ENCODE results near the gene NUP133. TPM values are rescaled to one million over a fixed set of nuclear protein-coding genes. Genes with fewer than 3 reads are reported as not detected.

Gene NUP133
- total and polyA plus RNA-seq, 2 of the 4 experiments (the other 2 are of a cell fraction): 13.4 to 30.5 TPM

GRCh38 chr1:229408458-229409037 lies 99.6 kb downstream of the NUP133 start:
- no peak overlapping the region for H2BK120ac ChIP-seq (ENCODE audit: low read depth, low read length)
- H3K14ac ChIP-seq (replicated peaks; ENCODE audit: low read depth, low read length): no peak overlapping the region
- no TSS peak for BruUV-seq (replicated peaks)
- no peak overlapping the region for H2BK5ac ChIP-seq (ENCODE audit: low read depth, low read length, poor library complexity, severe bottlenecking)
- DNase-seq (peak; percentile 7), ATAC-seq (ENCODE audit: low read depth) (peak; percentile 60)
- POLR2A ChIA-PET (ENCODE audit: unreplicated experiment): no interaction called here
- H2AK5ac ChIP-seq (ENCODE audit: low read depth, low read length): no peak overlapping the region
- H3K56ac ChIP-seq (ENCODE audit: extremely low read depth, insufficient read depth, low read length): no peak overlapping the region
- no peak overlapping the region for H3K27ac ChIP-seq (ENCODE audit: insufficient read depth, low read length)
- peaks cover 4% of the 10 kb centered on the region; the same call in 1 of the 2 replicates for H3K9me1 ChIP-seq (ENCODE audit: insufficient read depth, low read length)
- in situ Hi-C loops (cut with MboI; ENCODE audit: low sequenced_read_pairs): no loop called here
- H3K9ac ChIP-seq (ENCODE audit: low read depth, low read length): no peak overlapping the region
- TF ChIP-seq CEBPB (IDR thresholded peaks at IDR 0.05; ENCODE audit: low read depth, low read length) (no peak), RFX5 (IDR thresholded peaks at IDR 0.05; ENCODE audit: low read depth, low read length) (peak; percentile 77)
- no peak overlapping the region for H2BK20ac ChIP-seq (ENCODE audit: low read depth, low read length)
- no peak overlapping the region for H2BK15ac ChIP-seq (ENCODE audit: low read depth, low read length)
- H2AFZ ChIP-seq (replicated peaks; ENCODE audit: low read length, poor library complexity): peak overlapping the region; percentile 53
- H3K4ac ChIP-seq (ENCODE audit: low read depth, low read length): no peak overlapping the region
- intact Hi-C loops (cut with micrococcal nuclease): loop anchor here (5.0 kb wide), 1 partner anchor 61 kb away; no protein-coding TSS in a partner anchor
- H3K18ac ChIP-seq (ENCODE audit: low read depth, low read length): no peak overlapping the region
- H3K4me1 ChIP-seq (ENCODE audit: control insufficient read depth, insufficient read depth, low read length): peaks cover 7% of the 10 kb centered on the region; the same call in 1 of the 2 replicates
- H2AK9ac ChIP-seq (replicated peaks; ENCODE audit: low read depth, low read length, poor library complexity): peak overlapping the region; percentile 66
- WGBS, 2 experiments (ENCODE audit: extremely low coverage in 2 of 2, insufficient read length in 1 of 2): 37% methylated on average over 2 of the region's 8 CpGs; no CpG with 5 or more reads in 1 of the 2 experiments
- CTCF ChIA-PET: no interaction called here
- H4K91ac ChIP-seq (ENCODE audit: insufficient read depth, low read depth, low read length): no peak overlapping the region
- no peaks in the 10 kb centered on the region for H3K36me3 ChIP-seq (ENCODE audit: control insufficient read depth, insufficient read depth, low read length)
- H4K5ac ChIP-seq (ENCODE audit: low read depth, low read length): no peak overlapping the region
- H4K20me1 ChIP-seq (ENCODE audit: insufficient read depth, low read length): no peaks in the 10 kb centered on the region
- no peaks in the 10 kb centered on the region for H3K79me1 ChIP-seq (ENCODE audit: low read depth in 1 of 2, low read length in 2 of 2)
- H4K8ac ChIP-seq (ENCODE audit: low read depth in 2 of 2, low read length in 2 of 2): no peak overlapping the region
- H3K27me3 ChIP-seq (ENCODE audit: control insufficient read depth, insufficient read depth, low read length): peaks cover 36% of the 10 kb centered on the region
- no peak overlapping the region for H3K23ac ChIP-seq (ENCODE audit: low read depth, low read length)
- dilution Hi-C loops (cut with HindIII; ENCODE audit: low sequenced_read_pairs, unreplicated experiment): no loop called here
- no peaks in the 10 kb centered on the region for H3K9me3 ChIP-seq (ENCODE audit: control insufficient read depth, insufficient read depth, low read length)
- H3K4me3 ChIP-seq (ENCODE audit: insufficient read depth, low read depth, low read length): no peak overlapping the region
- no peak overlapping the region for H3K4me2 ChIP-seq (ENCODE audit: low read depth, low read length)
